Keratinocyte (primary cell): ENCODE results near the gene S100A14.

Experiments used
- EZH2 ChIP-seq: IDR thresholded peaks from one replicate; pipeline ENCODE4 v1.6.1; 2012; ENCODE audit warnings: inconsistent platforms, mild to moderate bottlenecking, low read length, moderate library complexity
- TF ChIP-seq, protein P1 (sequence below), 3 experiments: IDR thresholded peaks in 1 of 3; conservative IDR thresholded peaks in 1 of 3; optimal IDR thresholded peaks in 1 of 3; 2 replicates in 2 of 3; 3 replicates in 1 of 3; pipeline versions ENCODE3 to v1.5.1; 2011; ENCODE audit warnings: low read length in 3 of 3, mild to moderate bottlenecking in 3 of 3, moderate library complexity in 2 of 3, control low read depth in 1 of 3, inconsistent platforms in 1 of 3; ENCODE audit not compliant: insufficient read depth in 2 of 3; ENCODE audit errors: extremely low read depth in 1 of 3

DNA sequence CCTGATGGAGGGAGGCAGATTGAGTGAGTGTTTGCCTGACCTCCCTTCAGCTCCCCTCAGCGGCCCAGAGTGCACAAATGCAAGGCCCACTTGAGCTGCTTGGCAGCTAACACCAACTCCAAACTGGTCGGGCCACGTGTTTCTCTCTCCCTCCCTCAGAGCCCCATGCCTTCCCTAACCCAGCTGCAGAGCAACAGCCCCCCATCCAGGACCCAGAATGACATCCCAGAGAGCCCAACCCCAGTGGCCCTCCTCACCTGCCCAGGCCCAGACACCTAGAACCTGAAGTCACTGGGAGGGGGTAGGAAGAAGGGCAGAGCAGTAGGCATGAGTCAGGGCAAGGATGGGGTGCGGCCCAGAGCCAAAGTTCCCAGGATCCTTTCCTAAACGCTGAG, 789 bp upstream of the S100A14 start:
- TF ChIP-seq EZH2: no peak
- TF ChIP-seq, protein P1, sequence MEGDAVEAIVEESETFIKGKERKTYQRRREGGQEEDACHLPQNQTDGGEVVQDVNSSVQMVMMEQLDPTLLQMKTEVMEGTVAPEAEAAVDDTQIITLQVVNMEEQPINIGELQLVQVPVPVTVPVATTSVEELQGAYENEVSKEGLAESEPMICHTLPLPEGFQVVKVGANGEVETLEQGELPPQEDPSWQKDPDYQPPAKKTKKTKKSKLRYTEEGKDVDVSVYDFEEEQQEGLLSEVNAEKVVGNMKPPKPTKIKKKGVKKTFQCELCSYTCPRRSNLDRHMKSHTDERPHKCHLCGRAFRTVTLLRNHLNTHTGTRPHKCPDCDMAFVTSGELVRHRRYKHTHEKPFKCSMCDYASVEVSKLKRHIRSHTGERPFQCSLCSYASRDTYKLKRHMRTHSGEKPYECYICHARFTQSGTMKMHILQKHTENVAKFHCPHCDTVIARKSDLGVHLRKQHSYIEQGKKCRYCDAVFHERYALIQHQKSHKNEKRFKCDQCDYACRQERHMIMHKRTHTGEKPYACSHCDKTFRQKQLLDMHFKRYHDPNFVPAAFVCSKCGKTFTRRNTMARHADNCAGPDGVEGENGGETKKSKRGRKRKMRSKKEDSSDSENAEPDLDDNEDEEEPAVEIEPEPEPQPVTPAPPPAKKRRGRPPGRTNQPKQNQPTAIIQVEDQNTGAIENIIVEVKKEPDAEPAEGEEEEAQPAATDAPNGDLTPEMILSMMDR (optimal IDR thresholded peaks at IDR 0.05 in 1 of 3, IDR thresholded peaks at IDR 0.05 in 1 of 3, conservative IDR thresholded peaks at IDR 0.05 in 1 of 3; ENCODE audit: extremely low read depth in 1 of 3, insufficient read depth in 2 of 3, low read length in 3 of 3): no peak
